ENCODE results near the gene TAS2R40.

TAS2R40 gene

GRCh38 chr7:143256932-143257331 is 35.1 kb downstream of the TAS2R40 start:
- TF ChIP-seq REST (IDR thresholded peaks at IDR 0.05; ENCODE audit: insufficient read depth in 1 of 2, low read depth in 2 of 2, low read length in 2 of 2) (no peak), FOXP2 (optimal IDR thresholded peaks at IDR 0.05; ENCODE audit: borderline replicate concordance, extremely low read depth, extremely low read length, insufficient read depth) (no peak), SIN3A (IDR thresholded peaks at IDR 0.05; ENCODE audit: borderline replicate concordance, insufficient read depth, low read length) (no peak), TAF1 (IDR thresholded peaks at IDR 0.05; ENCODE audit: borderline replicate concordance, insufficient read depth, low read length) (no peak), POLR2AphosphoS5 (IDR thresholded peaks at IDR 0.05; ENCODE audit: low read depth, low read length) (no peak)

- TF ChIP-seq POLR2AphosphoS5 (IDR thresholded peaks at IDR 0.05; ENCODE audit: low read depth, low read length) = no peak
- no peak for TF ChIP-seq TAF1 (IDR thresholded peaks at IDR 0.05; ENCODE audit: borderline replicate concordance, insufficient read depth, low read length)
- TF ChIP-seq SIN3A (IDR thresholded peaks at IDR 0.05; ENCODE audit: borderline replicate concordance, insufficient read depth, low read length) = no peak
- TF ChIP-seq REST (IDR thresholded peaks at IDR 0.05; ENCODE audit: insufficient read depth in 1 of 2, low read depth in 2 of 2, low read length in 2 of 2) = no peak
Observed at GRCh38 chr7:143257501-143257900, 35.7 kb downstream of the TAS2R40 start.

GRCh38 chr7:143258831-143259230 is 37.0 kb downstream of the TAS2R40 start:
- no peak for TF ChIP-seq POLR2AphosphoS5 (IDR thresholded peaks at IDR 0.05; ENCODE audit: low read depth, low read length)
- TF ChIP-seq FOXP2 (optimal IDR thresholded peaks at IDR 0.05; ENCODE audit: borderline replicate concordance, extremely low read depth, extremely low read length, insufficient read depth) = no peak
- no peak for TF ChIP-seq TAF1 (IDR thresholded peaks at IDR 0.05; ENCODE audit: borderline replicate concordance, insufficient read depth, low read length)
- no peak for TF ChIP-seq REST (IDR thresholded peaks at IDR 0.05; ENCODE audit: insufficient read depth in 1 of 2, low read depth in 2 of 2, low read length in 2 of 2)
- TF ChIP-seq SIN3A (IDR thresholded peaks at IDR 0.05; ENCODE audit: borderline replicate concordance, insufficient read depth, low read length) = no peak

- no peak for TF ChIP-seq FOXP2 (optimal IDR thresholded peaks at IDR 0.05; ENCODE audit: borderline replicate concordance, extremely low read depth, extremely low read length, insufficient read depth)
- no peak for TF ChIP-seq POLR2AphosphoS5 (IDR thresholded peaks at IDR 0.05; ENCODE audit: low read depth, low read length)
- no peak for TF ChIP-seq REST (IDR thresholded peaks at IDR 0.05; ENCODE audit: insufficient read depth in 1 of 2, low read depth in 2 of 2, low read length in 2 of 2)
- no peak for TF ChIP-seq TAF1 (IDR thresholded peaks at IDR 0.05; ENCODE audit: borderline replicate concordance, insufficient read depth, low read length)
- no peak for TF ChIP-seq SIN3A (IDR thresholded peaks at IDR 0.05; ENCODE audit: borderline replicate concordance, insufficient read depth, low read length)
Observed at GRCh38 chr7:143259765-143260164, 37.9 kb downstream of the TAS2R40 start.

GRCh38 chr7:143261901-143262300 is 40.1 kb downstream of the TAS2R40 start:
- TF ChIP-seq REST (IDR thresholded peaks at IDR 0.05; ENCODE audit: insufficient read depth in 1 of 2, low read depth in 2 of 2, low read length in 2 of 2) (no peak), SIN3A (IDR thresholded peaks at IDR 0.05; ENCODE audit: borderline replicate concordance, insufficient read depth, low read length) (no peak), TAF1 (IDR thresholded peaks at IDR 0.05; ENCODE audit: borderline replicate concordance, insufficient read depth, low read length) (no peak), POLR2AphosphoS5 (IDR thresholded peaks at IDR 0.05; ENCODE audit: low read depth, low read length) (no peak), FOXP2 (optimal IDR thresholded peaks at IDR 0.05; ENCODE audit: borderline replicate concordance, extremely low read depth, extremely low read length, insufficient read depth) (no peak)

All from PFSK-1 (cell line).